Liver (tissue), 3 donors: ENCODE measurements around the gene CRYL1.

Experiments
- CTCF ChIP-seq: fragments of 150-350 bp; IDR thresholded peaks from 2 replicates; pipeline ENCODE4 v1.5.1; 2017; ENCODE audit warnings: improper control_type of control experiment, low read depth, low read length; ENCODE audit not compliant: missing input control
- GABPA ChIP-seq, 2 donors: IDR thresholded peaks in 1 of 2; conservative IDR thresholded peaks in 1 of 2; 2 replicates each; pipeline ENCODE4 v1.6.1; 2016; ENCODE audit warnings: antibody characterized with exemption in 2 of 2, mild to moderate bottlenecking in 1 of 2, moderate library complexity in 1 of 2
- NR2F2 ChIP-seq: IDR thresholded peaks from 2 replicates; pipeline ENCODE4 v1.6.1; 2016; ENCODE audit warnings: antibody characterized with exemption
- TAF1 ChIP-seq: conservative IDR thresholded peaks from 2 replicates; pipeline ENCODE4 v1.6.1; 2016; ENCODE audit warnings: antibody characterized with exemption, mild to moderate bottlenecking
- YY1 ChIP-seq: IDR thresholded peaks from 2 replicates; pipeline ENCODE4 v1.6.1; 2016; ENCODE audit warnings: antibody characterized with exemption, mild to moderate bottlenecking
- ZBTB33 ChIP-seq: IDR thresholded peaks from 2 replicates; pipeline ENCODE4 v1.6.1; 2016; ENCODE audit warnings: antibody characterized with exemption
- donor health status: healthy.
- donor health status: healthy.

- no peak for TF ChIP-seq ZBTB33
- TF ChIP-seq GABPA (IDR thresholded peaks at IDR 0.05 in 1 of 2, conservative IDR thresholded peaks at IDR 0.05 in 1 of 2) = no peak
- TF ChIP-seq CTCF = no peak
- no peak for TF ChIP-seq TAF1
- TF ChIP-seq NR2F2 = no peak
- TF ChIP-seq YY1 = no peak
Measured at GRCh38 chr13:20388184-20388583, 137.5 kb downstream of the CRYL1 start.
